ENCODE data around the gene ACKR3.

DNA sequence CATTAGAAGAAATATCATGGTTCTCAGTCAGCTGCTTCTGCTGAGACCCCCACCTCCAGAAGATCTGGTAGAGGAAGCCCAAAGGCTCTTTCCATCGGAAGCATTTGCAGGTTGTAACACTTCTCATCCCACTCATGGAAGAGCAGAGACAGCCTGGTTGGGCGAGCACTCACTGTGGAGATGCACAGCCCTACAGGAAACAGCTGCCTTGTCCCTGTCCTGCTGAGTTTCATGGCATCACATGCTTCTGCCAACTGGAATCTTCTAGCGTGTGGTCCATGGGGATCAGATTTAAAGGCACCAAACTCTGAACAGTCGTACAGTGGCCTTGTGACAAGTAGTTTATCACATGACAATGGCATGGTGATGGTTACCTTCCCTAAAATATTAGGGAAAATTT is 36.3 kb upstream of the ACKR3 start:
- TF ChIP-seq, protein P1, sequence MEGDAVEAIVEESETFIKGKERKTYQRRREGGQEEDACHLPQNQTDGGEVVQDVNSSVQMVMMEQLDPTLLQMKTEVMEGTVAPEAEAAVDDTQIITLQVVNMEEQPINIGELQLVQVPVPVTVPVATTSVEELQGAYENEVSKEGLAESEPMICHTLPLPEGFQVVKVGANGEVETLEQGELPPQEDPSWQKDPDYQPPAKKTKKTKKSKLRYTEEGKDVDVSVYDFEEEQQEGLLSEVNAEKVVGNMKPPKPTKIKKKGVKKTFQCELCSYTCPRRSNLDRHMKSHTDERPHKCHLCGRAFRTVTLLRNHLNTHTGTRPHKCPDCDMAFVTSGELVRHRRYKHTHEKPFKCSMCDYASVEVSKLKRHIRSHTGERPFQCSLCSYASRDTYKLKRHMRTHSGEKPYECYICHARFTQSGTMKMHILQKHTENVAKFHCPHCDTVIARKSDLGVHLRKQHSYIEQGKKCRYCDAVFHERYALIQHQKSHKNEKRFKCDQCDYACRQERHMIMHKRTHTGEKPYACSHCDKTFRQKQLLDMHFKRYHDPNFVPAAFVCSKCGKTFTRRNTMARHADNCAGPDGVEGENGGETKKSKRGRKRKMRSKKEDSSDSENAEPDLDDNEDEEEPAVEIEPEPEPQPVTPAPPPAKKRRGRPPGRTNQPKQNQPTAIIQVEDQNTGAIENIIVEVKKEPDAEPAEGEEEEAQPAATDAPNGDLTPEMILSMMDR (conservative IDR thresholded peaks at IDR 0.05; ENCODE audit: low read depth in 2 of 2), result no peak
- TF ChIP-seq JUNB (IDR thresholded peaks at IDR 0.05; ENCODE audit: unreplicated experiment) (no peak), EZH2phosphoT487 (IDR thresholded peaks at IDR 0.05; ENCODE audit: unreplicated experiment) (no peak), CREB1 (CRISPR knock-in tag; IDR thresholded peaks at IDR 0.05; ENCODE audit: low read depth) (no peak), EZH2 (IDR thresholded peaks at IDR 0.05; ENCODE audit: low read depth, unreplicated experiment) (no peak), POLR2AphosphoS5 (IDR thresholded peaks at IDR 0.05; ENCODE audit: low read depth) (no peak)

All from GM23338 (cell line).